ENCODE measurements around the gene NTN4. TPM values are rescaled to one million over a fixed set of nuclear protein-coding genes. Genes with fewer than 3 reads are reported as not detected.
"Not testable (repeated sequence)": the region's sequence is repeated elsewhere in the genome, so short reads cannot be mapped to it uniquely, and the experiment has no call there.

The NTN4 gene
- total RNA-seq, 2 experiments from 2014 or later, result not detected

GRCh38 chr12:95681210-95681765 lies 109.3 kb downstream of the NTN4 start:
- H3K4me3 Mint-ChIP-seq, result no peak overlapping the region
- ChIA-PET POLR2A (interaction anchor here (1.1 kb wide), 1 partner anchor 261 kb away, joined by 3 read pairs; the partner anchor contains the start of gene CCDC38), CTCF (no interaction called here)
- H3K4me1 Mint-ChIP-seq (ENCODE audit: low read depth), result no peaks in the 10 kb centered on the region
- TF ChIP-seq, protein P1, sequence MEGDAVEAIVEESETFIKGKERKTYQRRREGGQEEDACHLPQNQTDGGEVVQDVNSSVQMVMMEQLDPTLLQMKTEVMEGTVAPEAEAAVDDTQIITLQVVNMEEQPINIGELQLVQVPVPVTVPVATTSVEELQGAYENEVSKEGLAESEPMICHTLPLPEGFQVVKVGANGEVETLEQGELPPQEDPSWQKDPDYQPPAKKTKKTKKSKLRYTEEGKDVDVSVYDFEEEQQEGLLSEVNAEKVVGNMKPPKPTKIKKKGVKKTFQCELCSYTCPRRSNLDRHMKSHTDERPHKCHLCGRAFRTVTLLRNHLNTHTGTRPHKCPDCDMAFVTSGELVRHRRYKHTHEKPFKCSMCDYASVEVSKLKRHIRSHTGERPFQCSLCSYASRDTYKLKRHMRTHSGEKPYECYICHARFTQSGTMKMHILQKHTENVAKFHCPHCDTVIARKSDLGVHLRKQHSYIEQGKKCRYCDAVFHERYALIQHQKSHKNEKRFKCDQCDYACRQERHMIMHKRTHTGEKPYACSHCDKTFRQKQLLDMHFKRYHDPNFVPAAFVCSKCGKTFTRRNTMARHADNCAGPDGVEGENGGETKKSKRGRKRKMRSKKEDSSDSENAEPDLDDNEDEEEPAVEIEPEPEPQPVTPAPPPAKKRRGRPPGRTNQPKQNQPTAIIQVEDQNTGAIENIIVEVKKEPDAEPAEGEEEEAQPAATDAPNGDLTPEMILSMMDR (IDR thresholded peaks at IDR 0.05), result no peak
- ATAC-seq (no peak), DNase-seq (no peak)
- H3K27ac Mint-ChIP-seq, result no peak overlapping the region
- no peaks in the 10 kb centered on the region for H3K9me3 Mint-ChIP-seq
- peaks cover 3% of the 10 kb centered on the region for H3K27me3 Mint-ChIP-seq
- intact Hi-C loops (cut with micrococcal nuclease), result no loop called here
- H3K36me3 Mint-ChIP-seq (ENCODE audit: low read depth), result no peaks in the 10 kb centered on the region

GRCh38 chr12:95678684-95679083 lies 111.9 kb downstream of the NTN4 start:
- DNase-seq (no peak), ATAC-seq (no peak)
- CTCF ChIA-PET, result interaction anchor here (0.9 kb wide), 1 partner anchor 11 kb away, joined by 3 read pairs; no protein-coding TSS in a partner anchor
- Mint-ChIP-seq H3K4me1 (ENCODE audit: low read depth) (no peaks in the 10 kb centered on the region), H3K27ac (no peak overlapping the region), H3K27me3 (no peaks in the 10 kb centered on the region), H3K36me3 (ENCODE audit: low read depth) (no peaks in the 10 kb centered on the region), H3K9me3 (no peaks in the 10 kb centered on the region), H3K4me3 (no peak overlapping the region)
- intact Hi-C loops (cut with micrococcal nuclease), result no loop called here
- POLR2A ChIA-PET, result no interaction called here
- TF ChIP-seq, protein P1 (IDR thresholded peaks at IDR 0.05), result no peak

DNA sequence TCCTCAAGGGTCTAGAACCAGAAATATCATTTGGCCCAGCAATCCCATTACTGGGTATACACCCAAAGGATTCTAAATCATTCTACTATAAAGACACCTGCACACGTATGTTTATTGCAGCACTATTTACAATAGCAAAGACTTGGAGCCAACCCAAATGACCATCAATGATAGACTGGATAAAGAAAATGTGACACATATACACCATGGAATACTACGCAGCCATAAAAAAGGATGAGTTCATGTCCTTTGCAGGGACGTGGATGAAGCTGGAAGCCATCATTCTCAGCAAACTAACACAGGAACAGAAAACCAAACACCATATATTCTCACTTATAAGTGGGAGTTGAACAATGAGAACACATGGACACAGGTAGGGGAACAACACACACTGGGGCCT lies 112.8 kb downstream of the NTN4 start:
- DNase-seq; H3K9me3 Mint-ChIP-seq; ATAC-seq; intact Hi-C loops (cut with micrococcal nuclease); POLR2A ChIA-PET; H3K4me3 Mint-ChIP-seq; CTCF ChIA-PET; H3K27ac Mint-ChIP-seq; H3K36me3 Mint-ChIP-seq (ENCODE audit: low read depth); H3K27me3 Mint-ChIP-seq; H3K4me1 Mint-ChIP-seq (ENCODE audit: low read depth): not testable (repeated sequence)

DNA sequence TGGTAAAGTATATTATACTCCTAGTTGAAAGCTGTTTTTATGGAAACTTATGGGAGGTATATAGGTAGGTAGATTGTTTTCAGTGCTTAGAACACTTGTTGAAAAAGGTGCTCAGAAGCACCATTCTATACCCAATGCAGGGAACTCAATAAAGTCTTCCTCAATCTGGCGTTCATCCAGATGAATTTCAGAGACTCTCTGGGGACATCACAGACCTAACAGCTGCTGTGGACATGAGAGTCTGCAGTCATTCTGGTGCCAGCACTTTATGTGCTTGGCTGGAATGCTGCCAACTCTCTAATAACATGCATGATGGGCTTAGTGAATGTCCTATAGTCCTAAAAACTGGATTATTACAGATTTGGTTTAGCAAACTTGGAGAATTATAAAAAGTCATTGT lies 115.9 kb downstream of the NTN4 start:
- H3K9me3 Mint-ChIP-seq, result no peaks in the 10 kb centered on the region
- intact Hi-C loops (cut with micrococcal nuclease), result no loop called here
- ChIA-PET POLR2A (no interaction called here), CTCF (no interaction called here)
- no peak overlapping the region for H3K27ac Mint-ChIP-seq
- TF ChIP-seq, protein P1 (IDR thresholded peaks at IDR 0.05), result no peak
- H3K4me1 Mint-ChIP-seq (ENCODE audit: low read depth), result no peaks in the 10 kb centered on the region
- H3K36me3 Mint-ChIP-seq (ENCODE audit: low read depth), result no peaks in the 10 kb centered on the region
- DNase-seq, result no peak
- H3K4me3 Mint-ChIP-seq, result no peak overlapping the region
- no peak for ATAC-seq
- H3K27me3 Mint-ChIP-seq, result no peaks in the 10 kb centered on the region

- H3K36me3 Mint-ChIP-seq (ENCODE audit: low read depth), result no peaks in the 10 kb centered on the region
- no peaks in the 10 kb centered on the region for H3K27me3 Mint-ChIP-seq
- ATAC-seq (no peak), DNase-seq (no peak)
- POLR2A ChIA-PET, result no interaction called here
- no peaks in the 10 kb centered on the region for H3K4me1 Mint-ChIP-seq (ENCODE audit: low read depth)
- H3K27ac Mint-ChIP-seq, result no peak overlapping the region
- H3K4me3 Mint-ChIP-seq, result no peak overlapping the region
- CTCF ChIA-PET, result no interaction called here
- TF ChIP-seq, protein P1 (IDR thresholded peaks at IDR 0.05), result no peak
- no peaks in the 10 kb centered on the region for H3K9me3 Mint-ChIP-seq
- intact Hi-C loops (cut with micrococcal nuclease), result no loop called here
These were observed 116.4 kb downstream of the NTN4 start for GRCh38 chr12:95674163-95674562.

- no peak overlapping the region for H3K27ac Mint-ChIP-seq
- TF ChIP-seq, protein P1 (IDR thresholded peaks at IDR 0.05), result no peak
- no peak for DNase-seq
- no peak for ATAC-seq
- intact Hi-C loops (cut with micrococcal nuclease), result no loop called here
- no peaks in the 10 kb centered on the region for H3K27me3 Mint-ChIP-seq
- H3K4me3 Mint-ChIP-seq, result no peak overlapping the region
- CTCF ChIA-PET, result no interaction called here
- no peaks in the 10 kb centered on the region for H3K36me3 Mint-ChIP-seq (ENCODE audit: low read depth)
- H3K4me1 Mint-ChIP-seq (ENCODE audit: low read depth), result no peaks in the 10 kb centered on the region
- POLR2A ChIA-PET, result no interaction called here
- no peaks in the 10 kb centered on the region for H3K9me3 Mint-ChIP-seq
These were observed 117.0 kb downstream of the NTN4 start for GRCh38 chr12:95673576-95673975.
